GM19463 (cell line): ENCODE data around the gene FAM20C.

Experiments used
- ATAC-seq: cut with Tn5 transposase; IDR thresholded peaks from one replicate; pipeline ENCODE4 v1.9.1; 2021; ENCODE audit warnings: mild to moderate bottlenecking, moderate library complexity; ENCODE audit not compliant: unreplicated experiment

Gene FAM20C

GRCh38 chr7:207418-208129, 15.2 kb downstream of the FAM20C start:
- no peak for ATAC-seq

- ATAC-seq = no peak
Observed at GRCh38 chr7:208130-208673, 15.8 kb downstream of the FAM20C start.

GRCh38 chr7:208816-209215, 16.4 kb downstream of the FAM20C start:
- ATAC-seq = no peak

GRCh38 chr7:209416-209815, 17.0 kb downstream of the FAM20C start:
- no peak for ATAC-seq

GRCh38 chr7:209906-210305, 17.5 kb downstream of the FAM20C start:
- no peak for ATAC-seq

GRCh38 chr7:210401-210925, 18.1 kb downstream of the FAM20C start:
- no peak for ATAC-seq

- no peak for ATAC-seq
Observed at GRCh38 chr7:211033-211714, 18.8 kb downstream of the FAM20C start.

GRCh38 chr7:211715-212058, 19.3 kb downstream of the FAM20C start:
- no peak for ATAC-seq

GRCh38 chr7:212754-213153, 20.4 kb downstream of the FAM20C start:
- ATAC-seq = no peak

- ATAC-seq = no peak
Observed at GRCh38 chr7:213324-213993, 21.1 kb downstream of the FAM20C start.

GRCh38 chr7:214410-215212, 22.2 kb downstream of the FAM20C start:
- no peak for ATAC-seq

GRCh38 chr7:216360-217300, 24.3 kb downstream of the FAM20C start:
- ATAC-seq = no peak

GRCh38 chr7:217781-218180, 25.4 kb downstream of the FAM20C start:
- no peak for ATAC-seq

GRCh38 chr7:218316-218715, 25.9 kb downstream of the FAM20C start:
- no peak for ATAC-seq

- no peak for ATAC-seq
Observed at GRCh38 chr7:218896-219580, 26.7 kb downstream of the FAM20C start.

GRCh38 chr7:219581-220150, 27.3 kb downstream of the FAM20C start:
- ATAC-seq = no peak

- ATAC-seq = no peak
Observed at GRCh38 chr7:220151-220841, 27.9 kb downstream of the FAM20C start.
